ENCODE measurements around the gene ATP1A2. TPM values are rescaled to one million over a fixed set of nuclear protein-coding genes. Genes with fewer than 3 reads are reported as not detected.

Gene ATP1A2
- total and polyA plus RNA-seq, 8 donors = 0.31 to 104 (median 10.9) TPM

- 73 to 96% (median 94%) methylated on average over 3 of the region's 3 CpGs for WGBS, 5 donors
- H3K4me3 ChIP-seq = no peak overlapping the region
- no peak overlapping the region for H3K27ac ChIP-seq
- DNase-seq = no peak
- intact Hi-C loops (cut with DNase I; ENCODE audit: low total_unique reads) = no loop called here
- no peaks in the 10 kb centered on the region for H3K27me3 ChIP-seq
- H3K9me3 ChIP-seq = no peaks in the 10 kb centered on the region
- no peaks in the 10 kb centered on the region for H3K36me3 ChIP-seq
- peaks cover 0 to 6% (median 0%) of the 10 kb centered on the region in 4 donors for H3K4me1 ChIP-seq
- TF ChIP-seq POLR2AphosphoS5 (IDR thresholded peaks at IDR 0.05) = no peak
- TF ChIP-seq POLR2A (IDR thresholded peaks at IDR 0.05) = no peak
- TF ChIP-seq, protein P1, sequence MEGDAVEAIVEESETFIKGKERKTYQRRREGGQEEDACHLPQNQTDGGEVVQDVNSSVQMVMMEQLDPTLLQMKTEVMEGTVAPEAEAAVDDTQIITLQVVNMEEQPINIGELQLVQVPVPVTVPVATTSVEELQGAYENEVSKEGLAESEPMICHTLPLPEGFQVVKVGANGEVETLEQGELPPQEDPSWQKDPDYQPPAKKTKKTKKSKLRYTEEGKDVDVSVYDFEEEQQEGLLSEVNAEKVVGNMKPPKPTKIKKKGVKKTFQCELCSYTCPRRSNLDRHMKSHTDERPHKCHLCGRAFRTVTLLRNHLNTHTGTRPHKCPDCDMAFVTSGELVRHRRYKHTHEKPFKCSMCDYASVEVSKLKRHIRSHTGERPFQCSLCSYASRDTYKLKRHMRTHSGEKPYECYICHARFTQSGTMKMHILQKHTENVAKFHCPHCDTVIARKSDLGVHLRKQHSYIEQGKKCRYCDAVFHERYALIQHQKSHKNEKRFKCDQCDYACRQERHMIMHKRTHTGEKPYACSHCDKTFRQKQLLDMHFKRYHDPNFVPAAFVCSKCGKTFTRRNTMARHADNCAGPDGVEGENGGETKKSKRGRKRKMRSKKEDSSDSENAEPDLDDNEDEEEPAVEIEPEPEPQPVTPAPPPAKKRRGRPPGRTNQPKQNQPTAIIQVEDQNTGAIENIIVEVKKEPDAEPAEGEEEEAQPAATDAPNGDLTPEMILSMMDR (IDR thresholded peaks at IDR 0.05) = no peak
- no peak for TF ChIP-seq EP300 (IDR thresholded peaks at IDR 0.05)
These were observed 42.5 kb downstream of the ATP1A2 start for GRCh38 chr1:160158031-160158430.

- H3K4me3 ChIP-seq = no peak overlapping the region
- DNase-seq = no peak
- 79 to 88% (median 87%) methylated on average over 4 of the region's 4 CpGs for WGBS, 5 donors
- TF ChIP-seq POLR2AphosphoS5 (IDR thresholded peaks at IDR 0.05) (no peak), EP300 (IDR thresholded peaks at IDR 0.05) (no peak), POLR2A (IDR thresholded peaks at IDR 0.05) (no peak)
- TF ChIP-seq, protein P1 (IDR thresholded peaks at IDR 0.05) = no peak
- H3K4me1 ChIP-seq = peaks cover 0 to 6% (median 0%) of the 10 kb centered on the region in 4 donors
- intact Hi-C loops (cut with DNase I; ENCODE audit: low total_unique reads) = no loop called here
- no peak overlapping the region for H3K27ac ChIP-seq
- no peaks in the 10 kb centered on the region for H3K27me3 ChIP-seq
- H3K9me3 ChIP-seq = no peaks in the 10 kb centered on the region
- H3K36me3 ChIP-seq = no peaks in the 10 kb centered on the region
These were observed 43.0 kb downstream of the ATP1A2 start for GRCh38 chr1:160158534-160158933.

DNA sequence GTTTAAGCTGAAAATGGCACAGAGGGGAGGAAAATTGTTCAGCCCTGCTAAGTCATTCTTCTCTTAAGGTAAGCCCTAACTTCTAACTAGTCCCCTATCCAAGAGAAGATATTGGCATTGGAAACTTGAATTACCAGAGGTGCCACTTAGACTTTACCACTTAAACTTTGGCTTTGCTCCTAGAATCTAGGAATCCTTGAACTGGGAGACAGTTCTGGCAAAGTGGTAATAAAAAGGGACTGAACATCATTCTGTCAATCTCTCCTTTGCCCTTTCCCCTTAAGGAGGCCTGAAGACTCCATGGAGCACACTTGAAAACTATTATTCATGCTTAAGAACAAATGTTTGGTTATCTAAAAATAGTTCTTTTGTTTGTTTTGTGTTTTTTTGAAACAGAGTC is 44.3 kb downstream of the ATP1A2 start:
- H3K27me3 ChIP-seq = no peaks in the 10 kb centered on the region
- intact Hi-C loops (cut with DNase I; ENCODE audit: low total_unique reads) = no loop called here

GRCh38 chr1:160161965-160162705 is 46.6 kb downstream of the ATP1A2 start:
- no peaks in the 10 kb centered on the region for H3K9me3 ChIP-seq
- peak in 1 of 2 donors; percentile 37 for DNase-seq
- no peaks in the 10 kb centered on the region for H3K36me3 ChIP-seq
- intact Hi-C loops (cut with DNase I; ENCODE audit: low total_unique reads) = no loop called here
- no peak overlapping the region for H3K4me3 ChIP-seq
- H3K4me1 ChIP-seq = peaks cover 0 to 6% (median 0%) of the 10 kb centered on the region in 4 donors
- TF ChIP-seq POLR2AphosphoS5 (IDR thresholded peaks at IDR 0.05) (no peak), POLR2A (IDR thresholded peaks at IDR 0.05) (no peak), EP300 (IDR thresholded peaks at IDR 0.05) (no peak)
- TF ChIP-seq, protein P1 (IDR thresholded peaks at IDR 0.05) = peak in 2 of 7 experiments; percentile 15 to 25
- no peak overlapping the region for H3K27ac ChIP-seq
- peaks cover 0 to 9% (median 0%) of the 10 kb centered on the region in 3 donors for H3K27me3 ChIP-seq
- WGBS, 5 donors = 50 to 64% (median 63%) methylated on average over 6 of the region's 6 CpGs

More for the DNA sequence above, 44.3 kb downstream of the ATP1A2 start:
- peaks cover 0 to 6% (median 0%) of the 10 kb centered on the region in 4 donors for H3K4me1 ChIP-seq
- H3K27ac ChIP-seq = no peak overlapping the region
- H3K4me3 ChIP-seq = no peak overlapping the region
- no peaks in the 10 kb centered on the region for H3K36me3 ChIP-seq
- TF ChIP-seq, protein P1 (IDR thresholded peaks at IDR 0.05) = no peak
- TF ChIP-seq POLR2AphosphoS5 (IDR thresholded peaks at IDR 0.05) = no peak
- no peak for TF ChIP-seq POLR2A (IDR thresholded peaks at IDR 0.05)
- TF ChIP-seq EP300 (IDR thresholded peaks at IDR 0.05) = no peak
- H3K9me3 ChIP-seq = no peaks in the 10 kb centered on the region
- DNase-seq = no peak
